CD4-positive, alpha-beta T cell treated with Interleukin-21 for 1 hour (primary cell): ENCODE measurements around the gene HSPA13.
"Not testable (repeated sequence)": the region's sequence is repeated elsewhere in the genome, so short reads cannot be mapped to it uniquely, and the experiment has no call there.

Experiments used
- DNase-seq: peaks from one replicate; pipeline ENCODE4 v3.0.0-alpha.2; 2020

Gene HSPA13, protein sequence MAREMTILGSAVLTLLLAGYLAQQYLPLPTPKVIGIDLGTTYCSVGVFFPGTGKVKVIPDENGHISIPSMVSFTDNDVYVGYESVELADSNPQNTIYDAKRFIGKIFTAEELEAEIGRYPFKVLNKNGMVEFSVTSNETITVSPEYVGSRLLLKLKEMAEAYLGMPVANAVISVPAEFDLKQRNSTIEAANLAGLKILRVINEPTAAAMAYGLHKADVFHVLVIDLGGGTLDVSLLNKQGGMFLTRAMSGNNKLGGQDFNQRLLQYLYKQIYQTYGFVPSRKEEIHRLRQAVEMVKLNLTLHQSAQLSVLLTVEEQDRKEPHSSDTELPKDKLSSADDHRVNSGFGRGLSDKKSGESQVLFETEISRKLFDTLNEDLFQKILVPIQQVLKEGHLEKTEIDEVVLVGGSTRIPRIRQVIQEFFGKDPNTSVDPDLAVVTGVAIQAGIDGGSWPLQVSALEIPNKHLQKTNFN

DNA sequence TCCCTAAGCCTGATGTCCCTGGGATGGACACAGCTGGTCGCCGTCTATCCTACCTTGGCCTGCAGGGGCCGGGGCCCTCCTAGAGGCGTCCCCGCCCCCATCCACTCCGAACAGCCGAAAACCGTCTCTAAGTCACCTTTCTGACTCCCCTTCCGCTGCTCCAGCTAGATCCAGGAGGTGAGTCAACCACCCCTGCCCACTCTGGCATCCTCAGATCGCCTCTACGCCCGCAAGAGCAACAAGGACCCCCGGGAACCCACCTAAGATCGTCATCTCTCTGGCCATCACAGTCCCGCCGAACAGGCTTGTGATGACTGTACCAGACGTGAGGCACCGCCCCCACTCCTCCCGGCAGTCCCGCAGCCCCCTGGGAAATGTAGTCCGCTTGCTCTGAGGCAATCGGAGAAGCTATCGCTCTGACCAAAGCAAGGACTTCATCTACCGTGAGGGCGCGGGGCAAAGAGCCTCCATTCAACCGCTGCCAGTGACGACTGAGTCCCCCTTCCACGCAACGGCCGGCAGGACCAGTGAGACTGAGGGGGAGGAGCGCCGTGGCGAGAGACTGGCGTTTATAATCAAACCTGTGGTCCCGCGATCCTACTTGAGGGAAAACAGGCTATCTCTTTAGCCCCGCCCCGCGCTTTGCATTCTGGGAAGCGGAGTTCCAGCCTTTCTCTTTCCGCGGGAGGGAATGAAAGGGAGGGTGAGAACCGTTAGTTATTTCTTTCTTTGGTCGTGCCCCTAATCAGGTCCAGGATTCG is at the start of gene HSPA13:
HSPA13 (minus strand) TSS at position 312 of the 761 bp plus-strand sequence; CDS start at position 285, 27 bp downstream.
- DNase-seq: peak; percentile 100

GRCh38 chr21:14418920-14419319 is 36.0 kb upstream of the HSPA13 start:
- DNase-seq: no peak

GRCh38 chr21:14414932-14415508 is 32.1 kb upstream of the HSPA13 start:
- DNase-seq: no peak

DNA sequence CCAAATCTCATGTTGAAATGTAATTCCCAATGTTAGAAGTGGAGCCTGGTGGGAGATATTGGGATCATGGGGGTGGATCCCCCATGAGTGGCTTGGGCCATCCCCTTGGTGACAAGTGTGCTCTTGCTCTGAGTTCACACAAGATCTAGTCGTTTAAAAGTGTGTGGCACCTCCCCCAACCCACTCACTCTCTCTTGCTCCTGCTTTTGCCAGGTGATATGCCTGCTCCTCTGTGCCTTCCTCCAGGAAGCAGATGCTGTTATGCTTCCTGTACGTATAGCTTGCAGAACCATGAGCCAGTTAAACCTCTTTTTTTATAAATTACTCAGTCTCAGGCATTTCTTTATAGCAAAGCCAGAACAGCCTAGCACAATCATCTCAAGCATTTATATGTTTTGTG is 23.0 kb upstream of the HSPA13 start:
- DNase-seq: no peak

DNA sequence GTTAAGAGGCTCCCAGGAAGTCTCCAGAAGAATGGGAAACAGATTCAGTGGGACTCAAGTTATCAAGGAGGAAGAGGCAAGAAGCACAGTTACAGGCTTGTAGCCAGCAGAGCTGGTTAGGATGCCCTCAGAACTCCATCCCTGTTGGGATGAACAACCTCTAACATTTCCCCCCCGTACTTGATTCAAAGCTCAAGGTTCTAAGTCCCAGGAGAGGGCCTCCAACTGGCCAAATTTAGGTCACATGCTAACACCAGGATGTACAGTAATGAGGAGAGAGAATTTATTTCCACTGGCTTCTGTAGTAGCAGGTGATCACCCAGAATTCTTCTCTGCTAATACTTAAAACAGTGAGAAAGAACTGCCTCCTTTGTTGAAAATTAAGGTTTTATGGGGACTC is 22.3 kb upstream of the HSPA13 start:
- no peak for DNase-seq

DNA sequence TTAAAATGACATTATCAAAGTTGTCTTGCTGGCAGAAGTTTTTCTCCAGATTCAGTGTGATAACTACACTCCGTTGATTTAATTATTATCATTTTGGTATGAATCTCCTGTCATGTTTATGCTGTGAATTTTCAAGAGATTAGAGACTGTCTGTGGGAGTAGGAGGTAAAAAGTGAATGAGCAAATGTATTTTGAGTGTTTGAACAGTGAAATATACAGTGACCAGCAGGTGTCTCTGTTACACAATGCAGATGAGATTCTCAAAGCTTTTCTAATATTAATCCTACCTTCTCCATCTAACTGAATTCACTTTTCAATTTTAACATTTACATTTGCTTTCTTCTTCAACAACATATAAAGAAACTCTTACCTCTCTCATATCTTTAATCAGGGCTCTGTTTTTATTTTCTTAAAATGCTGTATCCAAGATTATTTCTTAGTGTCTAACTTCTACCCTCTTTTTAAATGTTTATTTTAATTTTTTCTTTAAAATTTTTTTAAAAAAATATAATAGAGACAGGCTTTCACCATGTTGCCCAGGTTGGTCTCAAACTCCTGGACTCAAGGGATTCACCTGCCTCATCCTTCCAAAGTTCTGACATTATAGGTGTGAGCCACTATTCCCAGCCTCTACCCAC is 20.9 kb upstream of the HSPA13 start:
- DNase-seq: peak; percentile 49

- no peak for DNase-seq
These were observed 18.3 kb upstream of the HSPA13 start for GRCh38 chr21:14401217-14401616.

DNA sequence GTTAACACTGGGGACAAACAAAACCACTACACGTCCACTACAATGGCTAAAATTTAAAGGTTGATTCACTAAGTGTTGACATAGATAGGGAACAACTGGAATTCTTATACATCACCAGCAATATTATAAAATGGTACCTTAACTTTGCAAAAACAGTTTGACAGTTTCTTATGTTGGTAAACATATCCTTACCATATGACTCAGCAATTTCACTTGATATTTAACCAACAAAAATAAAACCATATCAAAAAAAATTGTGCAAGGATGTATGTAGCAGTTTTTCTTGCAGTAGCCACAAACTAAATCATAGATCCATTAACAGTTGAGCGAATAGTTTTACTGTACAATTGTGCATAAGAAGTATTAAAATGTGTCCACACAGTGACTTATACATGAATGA is 5.3 kb upstream of the HSPA13 start:
- no peak for DNase-seq

DNA sequence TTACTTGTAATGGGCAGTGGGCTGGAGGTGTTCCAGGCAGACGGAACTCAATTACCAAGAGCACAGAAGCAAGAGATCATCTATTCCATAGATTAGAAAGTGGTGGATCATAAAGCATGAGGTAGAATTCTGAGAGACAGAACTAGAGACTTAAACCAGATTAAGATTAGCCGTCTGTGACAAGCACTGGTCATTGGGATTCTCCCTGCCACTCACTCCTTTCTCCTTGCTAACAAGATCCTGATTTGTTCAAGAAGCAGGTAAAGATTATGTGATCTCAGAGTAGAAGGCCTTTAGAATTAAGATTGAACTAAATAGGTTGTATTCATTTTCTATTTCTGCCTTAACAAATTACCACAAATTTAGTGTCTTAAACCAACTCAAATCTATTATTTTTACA is 1.5 kb upstream of the HSPA13 start:
- DNase-seq: no peak

DNA sequence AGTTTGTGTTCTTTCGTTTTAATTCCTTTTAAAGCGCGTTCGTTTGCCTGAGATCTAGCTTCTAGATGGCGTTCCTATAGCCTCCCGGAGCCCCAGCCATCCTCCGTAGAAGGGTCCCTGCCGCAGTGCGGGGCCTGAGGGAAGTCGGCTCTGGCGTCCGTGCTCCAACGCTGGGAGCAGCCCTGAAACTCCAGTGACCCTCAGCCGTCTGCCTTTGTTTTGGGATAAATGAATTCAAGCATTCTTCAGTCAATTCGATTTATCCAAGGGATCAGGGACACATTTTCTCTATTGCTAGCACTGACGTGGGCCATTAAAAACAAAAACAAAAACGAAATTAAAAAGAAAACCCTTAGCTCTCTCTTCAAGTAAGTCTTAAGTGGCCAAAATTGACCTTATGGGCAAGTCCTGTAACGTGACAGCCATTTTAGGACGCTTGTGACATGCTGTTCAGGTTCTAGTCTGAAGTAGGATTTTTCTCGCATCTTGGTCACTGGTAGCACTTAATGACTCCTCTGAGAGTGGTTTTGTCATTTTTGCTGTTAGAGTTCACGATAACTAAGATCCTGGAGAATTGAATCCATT is 742 bp upstream of the HSPA13 start:
- peak; percentile 33 for DNase-seq

GRCh38 chr21:14382486-14382834 is 486 bp downstream of the HSPA13 start:
- peak; percentile 50 for DNase-seq

DNA sequence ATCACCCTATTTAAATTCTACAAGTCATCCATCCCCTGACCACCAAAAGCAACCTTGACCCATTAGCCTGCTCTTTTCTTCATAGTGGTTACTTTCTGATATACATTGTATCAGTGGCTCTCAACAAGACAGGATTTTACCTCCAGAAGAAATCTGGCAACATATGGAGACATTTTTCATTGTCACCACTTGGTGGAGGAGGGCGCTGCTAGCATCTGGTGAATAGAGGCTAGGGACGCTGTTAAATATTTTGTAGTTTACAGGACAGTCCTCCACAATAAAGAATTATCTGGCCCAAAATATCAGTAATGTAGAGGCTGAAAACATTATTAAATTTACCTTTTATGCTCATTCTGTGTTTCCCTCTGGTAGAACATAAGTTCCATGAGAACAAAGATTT is 6.1 kb downstream of the HSPA13 start:
- no peak for DNase-seq

- no peak for DNase-seq
These were observed 15.9 kb downstream of the HSPA13 start for GRCh38 chr21:14366998-14367397.

- DNase-seq: no peak
These were observed 21.0 kb downstream of the HSPA13 start for GRCh38 chr21:14361958-14362357.

DNA sequence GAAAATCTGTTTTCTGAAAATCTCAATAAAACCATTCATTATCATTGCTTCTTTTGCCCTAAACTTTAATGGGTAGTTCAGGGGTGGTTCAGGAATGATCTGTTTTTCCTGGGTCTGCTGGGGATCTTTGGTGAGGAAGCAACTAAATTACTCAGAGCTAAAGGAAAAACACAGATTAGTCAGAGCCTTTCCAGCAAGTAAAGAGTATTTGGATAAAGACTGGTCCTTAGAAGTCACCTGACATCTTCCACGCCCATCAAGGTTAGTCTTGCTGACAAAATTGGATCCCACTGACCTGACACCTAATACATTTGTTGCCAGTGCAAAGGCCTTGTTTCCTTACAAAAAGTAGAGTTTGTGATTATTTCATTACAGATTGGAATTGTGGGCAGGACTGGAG is 24.2 kb downstream of the HSPA13 start:
- no peak for DNase-seq

DNA sequence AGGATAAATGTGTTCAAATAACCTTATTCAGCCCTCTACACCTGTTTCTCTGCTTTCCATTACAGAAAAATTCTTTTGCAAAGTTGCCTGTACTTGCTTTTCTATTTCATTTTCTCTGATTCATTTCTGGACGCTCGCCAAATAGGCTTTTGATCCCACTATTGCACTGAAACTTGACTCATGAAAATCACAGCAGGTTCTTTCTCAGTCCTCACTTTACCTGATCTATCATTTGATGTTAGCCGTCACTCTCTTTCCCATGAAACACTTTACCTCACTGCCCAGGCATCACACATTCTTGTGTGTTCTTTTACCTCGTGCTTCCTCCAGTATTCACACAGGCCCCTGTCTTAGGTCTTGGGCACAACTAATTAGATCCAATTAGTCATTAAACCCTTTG is 26.2 kb downstream of the HSPA13 start:
- DNase-seq: no peak

DNA sequence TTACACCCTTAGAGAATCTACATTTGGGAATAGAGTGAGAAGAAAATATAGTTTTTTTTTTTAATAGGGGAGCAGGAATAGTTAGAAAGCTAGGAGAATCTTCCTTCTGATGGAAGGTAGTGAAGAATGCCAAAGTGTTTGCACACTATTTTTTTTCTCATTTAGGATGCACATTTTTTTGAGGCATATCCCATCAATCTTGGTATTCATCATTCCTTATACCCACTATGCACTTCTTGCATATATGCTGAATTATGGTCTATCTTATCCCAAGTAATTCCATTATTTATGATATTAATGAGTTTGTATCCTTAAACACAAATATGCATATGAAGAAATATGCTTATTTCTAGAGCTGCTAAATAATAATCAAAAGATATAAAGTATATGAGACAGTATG is 28.4 kb downstream of the HSPA13 start:
- DNase-seq: no peak

GRCh38 chr21:14353726-14354125 is 29.2 kb downstream of the HSPA13 start:
- DNase-seq: no peak

DNA sequence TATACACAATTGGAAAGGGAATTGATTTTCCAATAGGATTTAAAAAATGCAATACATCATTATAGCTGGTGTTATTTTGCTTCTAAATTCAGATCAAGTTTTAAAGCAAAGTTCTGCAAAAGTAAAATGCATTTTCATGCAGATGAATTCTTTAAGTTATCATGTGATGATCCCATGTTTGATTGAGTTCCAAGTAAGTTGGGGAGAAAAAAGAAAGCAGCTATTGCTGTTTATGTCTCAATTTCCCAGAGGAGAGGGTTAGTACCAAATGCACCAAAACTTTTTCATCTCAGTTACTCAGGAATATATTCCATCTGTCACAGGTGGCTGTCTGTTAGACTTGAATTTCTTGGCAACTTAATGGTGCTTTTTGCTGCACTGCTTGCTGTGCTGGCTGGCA is 29.7 kb downstream of the HSPA13 start:
- DNase-seq: no peak

DNA sequence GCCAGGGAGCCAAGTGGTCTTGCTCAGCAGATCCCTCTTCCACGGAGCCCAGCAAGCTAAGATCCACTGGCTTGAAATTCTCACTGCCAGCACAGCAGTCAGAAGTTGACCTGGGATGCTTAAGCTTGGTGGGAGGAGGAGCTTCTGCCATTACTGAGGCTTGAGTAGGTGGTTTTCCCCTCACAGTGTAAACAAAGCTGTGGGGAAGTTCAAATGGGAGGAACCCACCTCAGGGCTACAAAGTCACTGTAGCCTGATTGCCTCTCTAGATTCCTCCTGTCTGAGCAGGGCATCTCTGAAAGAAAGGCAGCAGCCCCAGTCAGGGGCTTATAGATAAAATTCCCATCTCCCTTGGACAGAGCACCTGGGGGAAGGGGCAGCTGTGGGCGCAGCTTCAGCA is 55.6 kb downstream of the HSPA13 start:
- not testable (repeated sequence) for DNase-seq

- DNase-seq: no peak
These were observed 57.4 kb downstream of the HSPA13 start for GRCh38 chr21:14325595-14325994.
